Esophagus squamous epithelium (tissue), 4 donors: ENCODE measurements around the gene KCNJ6.

Source experiments
- CTCF ChIP-seq, 6 experiments: fragments of 450-650 bp in 4 of 6; fragments of 200-600 bp in 2 of 6; sonication (generic) in 2 of 6; IDR thresholded peaks; one replicate each; pipeline ENCODE4 v1.5.1; 2016 to 2019; ENCODE audit warnings: antibody characterized with exemption in 6 of 6, mild to moderate bottlenecking in 4 of 6, moderate library complexity in 4 of 6
- POLR2A ChIP-seq, 4 donors: fragments of 450-650 bp; IDR thresholded peaks; one replicate each; pipeline ENCODE4 v1.6.1; 2017; ENCODE audit warnings: antibody characterized with exemption in 4 of 4, mild to moderate bottlenecking in 4 of 4, moderate library complexity in 3 of 4

DNA sequence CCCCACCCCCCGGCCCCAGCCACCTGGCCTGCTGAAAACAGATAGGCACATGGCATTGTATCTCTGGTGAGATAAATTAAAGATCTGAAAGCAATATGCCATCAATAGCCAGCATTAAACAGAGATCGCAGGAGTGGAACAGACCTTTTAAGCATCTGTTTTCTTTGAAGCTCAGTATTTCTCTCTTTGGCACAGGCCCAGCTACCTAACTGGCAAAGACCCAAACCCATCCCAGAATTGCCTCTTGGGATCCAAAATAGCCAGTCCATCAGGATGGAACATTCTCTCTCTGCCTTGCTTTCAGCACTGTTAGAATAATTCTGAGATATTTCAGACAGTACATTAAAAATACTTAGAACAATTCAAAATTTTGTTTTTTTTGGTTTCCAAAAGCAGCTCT lies 46.0 kb downstream of the KCNJ6 start:
- TF ChIP-seq CTCF (IDR thresholded peaks at IDR 0.05) (no peak), POLR2A (IDR thresholded peaks at IDR 0.05) (no peak)
